ENCODE measurements around the gene FYB1. TPM values are rescaled to one million over a fixed set of nuclear protein-coding genes. Genes with fewer than 3 reads are reported as not detected.

Gene FYB1
- polyA plus RNA-seq, 3 donors: 75.3 to 141 (median 118) TPM

DNA sequence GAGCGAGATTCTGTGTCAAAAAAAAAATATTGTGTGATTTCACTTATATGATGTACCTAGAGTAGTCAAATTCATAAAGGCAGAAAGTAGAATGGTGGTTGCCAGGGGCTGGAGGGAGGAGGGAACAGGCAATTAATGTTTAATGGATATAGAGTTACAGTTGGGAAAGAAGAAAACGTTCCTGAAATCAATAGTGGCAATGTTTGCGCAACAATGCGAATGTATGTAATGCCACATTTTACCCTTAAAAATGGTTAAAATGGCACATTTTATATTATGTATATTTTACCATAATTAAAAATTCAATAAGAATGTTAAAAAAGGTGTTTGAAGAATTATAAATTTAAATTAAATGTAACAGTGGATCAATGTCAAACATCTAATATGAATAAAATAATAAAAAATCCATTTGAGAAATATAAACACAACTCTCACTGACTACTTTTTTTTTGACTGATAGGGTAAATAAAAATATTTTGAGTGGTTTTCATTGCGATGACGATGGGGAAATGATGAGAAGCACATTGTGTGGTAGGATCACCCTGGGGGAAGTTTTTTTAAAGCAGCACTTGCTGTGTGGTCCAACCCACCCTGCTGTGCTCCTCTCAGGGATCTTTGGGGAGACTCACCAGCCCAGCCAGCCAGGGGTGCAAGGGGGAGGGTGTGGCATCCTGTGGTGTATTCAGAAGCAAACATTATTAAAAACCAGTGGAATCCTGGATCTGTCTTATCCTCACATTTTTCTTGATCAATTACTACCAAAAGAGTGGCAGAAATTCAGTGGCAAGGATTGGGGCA is 4.3 kb downstream of the FYB1 start:
- no peak for DNase-seq
- no peak overlapping the region for H2AFZ ChIP-seq (ENCODE audit: insufficient read depth, low read depth, low read length, poor library complexity, severe bottlenecking)

More for the DNA sequence above, 4.3 kb downstream of the FYB1 start:
- H3K4me1 ChIP-seq (ENCODE audit: control insufficient read depth in 1 of 2, insufficient read depth in 2 of 2, low read length in 2 of 2): peaks cover 86 to 92% of the 10 kb centered on the region in 2 donors
- peak overlapping the region in 1 of 2 donors; percentile 51 for H3K27ac ChIP-seq (ENCODE audit: low read depth in 1 of 2, low read length in 2 of 2)
- no peaks in the 10 kb centered on the region for H3K9me3 ChIP-seq (replicated peaks in 1 of 2; ENCODE audit: control insufficient read depth in 1 of 2, insufficient read depth in 1 of 2, low read length in 2 of 2)
- peaks cover 9 to 60% of the 10 kb centered on the region in 2 donors for H3K36me3 ChIP-seq (replicated peaks in 1 of 2; ENCODE audit: control insufficient read depth in 1 of 2, insufficient read depth in 2 of 2, low read length in 2 of 2)
- WGBS (ENCODE audit: insufficient coverage): 58% methylated on average over 3 of the region's 6 CpGs
- no peak overlapping the region for H3K9ac ChIP-seq (ENCODE audit: insufficient read depth, low read length, poor library complexity, severe bottlenecking)
- H3K79me2 ChIP-seq (ENCODE audit: insufficient read depth, low read length): peaks cover 97% of the 10 kb centered on the region
- Mint-ChIP-seq H3K27me3 (ENCODE audit: low read depth in 3 of 3) (peaks cover 0 to 1% (median 0%) of the 10 kb centered on the region in 3 donors), H3K36me3 (peaks cover 55 to 74% of the 10 kb centered on the region in 2 donors), H3K4me3 (peak overlapping the region in 1 of 2 donors; percentile 63), H3K4me1 (peaks cover 90% of the 10 kb centered on the region), H3K9me3 (peaks cover 0 to 5% (median 3%) of the 10 kb centered on the region in 7 donors), H3K27ac (peak overlapping the region in 6 of 7 donors; percentile 32 to 80 (median 64))
- H3K4me2 ChIP-seq (replicated peaks; ENCODE audit: extremely low read depth, low read length, poor library complexity, severe bottlenecking): peak overlapping the region; percentile 98
- peak overlapping the region in 1 of 3 experiments; percentile 48 for H3K4me3 ChIP-seq (replicated peaks in 1 of 3; ENCODE audit: low read depth in 2 of 3, low read length in 3 of 3)
- peaks cover 83% of the 10 kb centered on the region for H4K20me1 ChIP-seq (ENCODE audit: insufficient read depth, low read length)
- intact Hi-C loops (cut with micrococcal nuclease): loop anchor here (5.0 kb wide), 2 partner anchors 42 to 67 kb away; no protein-coding TSS in a partner anchor
- TF ChIP-seq, protein P1, sequence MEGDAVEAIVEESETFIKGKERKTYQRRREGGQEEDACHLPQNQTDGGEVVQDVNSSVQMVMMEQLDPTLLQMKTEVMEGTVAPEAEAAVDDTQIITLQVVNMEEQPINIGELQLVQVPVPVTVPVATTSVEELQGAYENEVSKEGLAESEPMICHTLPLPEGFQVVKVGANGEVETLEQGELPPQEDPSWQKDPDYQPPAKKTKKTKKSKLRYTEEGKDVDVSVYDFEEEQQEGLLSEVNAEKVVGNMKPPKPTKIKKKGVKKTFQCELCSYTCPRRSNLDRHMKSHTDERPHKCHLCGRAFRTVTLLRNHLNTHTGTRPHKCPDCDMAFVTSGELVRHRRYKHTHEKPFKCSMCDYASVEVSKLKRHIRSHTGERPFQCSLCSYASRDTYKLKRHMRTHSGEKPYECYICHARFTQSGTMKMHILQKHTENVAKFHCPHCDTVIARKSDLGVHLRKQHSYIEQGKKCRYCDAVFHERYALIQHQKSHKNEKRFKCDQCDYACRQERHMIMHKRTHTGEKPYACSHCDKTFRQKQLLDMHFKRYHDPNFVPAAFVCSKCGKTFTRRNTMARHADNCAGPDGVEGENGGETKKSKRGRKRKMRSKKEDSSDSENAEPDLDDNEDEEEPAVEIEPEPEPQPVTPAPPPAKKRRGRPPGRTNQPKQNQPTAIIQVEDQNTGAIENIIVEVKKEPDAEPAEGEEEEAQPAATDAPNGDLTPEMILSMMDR (IDR thresholded peaks at IDR 0.05): no peak
- no peaks in the 10 kb centered on the region for H3K27me3 ChIP-seq (ENCODE audit: control insufficient read depth in 2 of 2, insufficient read depth in 2 of 2, low read length in 2 of 2)

All from CD14-positive monocyte (primary cell).